ENCODE measurements around the gene PTK6.

The PTK6 gene

GRCh38 chr20:63507083-63507743 is 30.0 kb downstream of the PTK6 start:
- H3K18ac ChIP-seq (ENCODE audit: low read length) = no peak overlapping the region
- no peak overlapping the region for H3K4me2 ChIP-seq (ENCODE audit: insufficient read depth, low read length, poor library complexity, severe bottlenecking)
- peaks cover 2 to 11% of the 10 kb centered on the region in 2 donors for H3K4me1 ChIP-seq (ENCODE audit: control insufficient read depth in 2 of 2, insufficient read depth in 1 of 2, low read depth in 1 of 2, low read length in 2 of 2)
- H4K91ac ChIP-seq (ENCODE audit: low read depth, low read length, poor library complexity) = no peak overlapping the region
- H2AK5ac ChIP-seq (ENCODE audit: low read depth, low read length) = no peak overlapping the region
- H2BK15ac ChIP-seq (ENCODE audit: low read length) = no peak overlapping the region
- H3K79me1 ChIP-seq (ENCODE audit: low read depth, low read length) = no peaks in the 10 kb centered on the region
- H3K4me3 ChIP-seq (ENCODE audit: low read length in 2 of 2) = no peak overlapping the region
- H3K27ac ChIP-seq (replicated peaks; ENCODE audit: low read length) = no peak overlapping the region
- H3K4ac ChIP-seq (ENCODE audit: low read length) = no peak overlapping the region
- H3K36me3 ChIP-seq (replicated peaks in 1 of 2; ENCODE audit: control insufficient read depth in 2 of 2, insufficient read depth in 2 of 2, low read length in 2 of 2) = no peaks in the 10 kb centered on the region
- no peak overlapping the region for H2BK12ac ChIP-seq (ENCODE audit: low read length)
- H3K27me3 ChIP-seq (ENCODE audit: control insufficient read depth in 3 of 3, insufficient read depth in 3 of 3, low read depth in 1 of 3, low read length in 3 of 3) = peaks cover 0 to 2% (median 0%) of the 10 kb centered on the region in 3 experiments
- peaks cover 9 to 27% of the 10 kb centered on the region in 2 donors for H3K9me3 ChIP-seq (replicated peaks in 1 of 2; ENCODE audit: control insufficient read depth in 2 of 2, insufficient read depth in 1 of 2, low read depth in 1 of 2, low read length in 2 of 2)
- H3K14ac ChIP-seq (ENCODE audit: low read length) = no peak overlapping the region
- no peak for DNase-seq (ENCODE audit: low spot score)
- H3K23ac ChIP-seq (ENCODE audit: low read depth, low read length, poor library complexity) = no peak overlapping the region
- no peak overlapping the region for H2BK120ac ChIP-seq (ENCODE audit: low read depth, low read length)
- no peak overlapping the region for H2AFZ ChIP-seq (ENCODE audit: low read length)
- no peak overlapping the region for H2BK5ac ChIP-seq (ENCODE audit: low read length)
- no peak overlapping the region for H4K8ac ChIP-seq (ENCODE audit: low read depth, low read length)
- no CpG with 5 or more reads among the region's 30 CpGs for WGBS, 2 donors (ENCODE audit: extremely low coverage in 2 of 2, insufficient read length in 2 of 2, insufficient replicate concordance in 1 of 2)
- no peak overlapping the region for H3K9ac ChIP-seq (ENCODE audit: low read depth, low read length, poor library complexity)

DNA sequence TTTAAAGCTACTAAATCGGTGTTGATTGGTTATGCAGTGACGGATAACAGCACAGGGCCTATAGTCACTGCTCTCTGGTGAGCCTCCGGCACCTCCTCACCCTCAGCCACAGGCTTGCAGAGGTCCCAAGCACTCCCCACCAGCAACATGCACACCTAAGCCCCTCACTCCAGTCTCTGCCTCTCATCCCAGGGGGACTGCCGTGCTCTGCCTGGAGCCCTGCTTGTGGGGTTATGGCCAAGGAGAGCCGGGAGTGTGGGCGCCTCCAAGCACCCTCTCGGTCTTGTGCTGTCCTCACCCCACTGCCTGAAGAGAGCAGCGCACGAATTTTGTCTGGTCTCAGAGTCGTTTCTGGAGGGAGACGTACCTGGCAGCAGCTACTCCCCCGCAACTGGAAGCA is 31.5 kb downstream of the PTK6 start:
- H2BK5ac ChIP-seq (ENCODE audit: low read length) = no peak overlapping the region
- H3K4me3 ChIP-seq (ENCODE audit: low read length in 2 of 2) = no peak overlapping the region
- no peak overlapping the region for H2BK12ac ChIP-seq (ENCODE audit: low read length)
- no peak overlapping the region for H3K14ac ChIP-seq (ENCODE audit: low read length)
- no peaks in the 10 kb centered on the region for H3K36me3 ChIP-seq (replicated peaks in 1 of 2; ENCODE audit: control insufficient read depth in 2 of 2, insufficient read depth in 2 of 2, low read length in 2 of 2)
- no peak overlapping the region for H2BK15ac ChIP-seq (ENCODE audit: low read length)
- H2AK5ac ChIP-seq (ENCODE audit: low read depth, low read length) = no peak overlapping the region
- no peaks in the 10 kb centered on the region for H3K79me1 ChIP-seq (ENCODE audit: low read depth, low read length)
- no peak overlapping the region for H4K8ac ChIP-seq (ENCODE audit: low read depth, low read length)
- no peak for DNase-seq (ENCODE audit: low spot score)
- H3K9ac ChIP-seq (ENCODE audit: low read depth, low read length, poor library complexity) = no peak overlapping the region
- H2AFZ ChIP-seq (ENCODE audit: low read length) = no peak overlapping the region
- H3K4ac ChIP-seq (ENCODE audit: low read length) = no peak overlapping the region
- no peak overlapping the region for H4K91ac ChIP-seq (ENCODE audit: low read depth, low read length, poor library complexity)
- H2BK120ac ChIP-seq (ENCODE audit: low read depth, low read length) = no peak overlapping the region
- H3K9me3 ChIP-seq (replicated peaks in 1 of 2; ENCODE audit: control insufficient read depth in 2 of 2, insufficient read depth in 1 of 2, low read depth in 1 of 2, low read length in 2 of 2) = peaks cover 9 to 27% of the 10 kb centered on the region in 2 donors
- H3K4me2 ChIP-seq (ENCODE audit: insufficient read depth, low read length, poor library complexity, severe bottlenecking) = no peak overlapping the region
- peaks cover 0 to 7% (median 5%) of the 10 kb centered on the region in 3 experiments for H3K27me3 ChIP-seq (ENCODE audit: control insufficient read depth in 3 of 3, insufficient read depth in 3 of 3, low read depth in 1 of 3, low read length in 3 of 3)
- H3K23ac ChIP-seq (ENCODE audit: low read depth, low read length, poor library complexity) = no peak overlapping the region
- H3K27ac ChIP-seq (replicated peaks; ENCODE audit: low read length) = no peak overlapping the region
- peaks cover 9 to 15% of the 10 kb centered on the region in 2 donors for H3K4me1 ChIP-seq (ENCODE audit: control insufficient read depth in 2 of 2, insufficient read depth in 1 of 2, low read depth in 1 of 2, low read length in 2 of 2)
- H3K18ac ChIP-seq (ENCODE audit: low read length) = no peak overlapping the region
- no CpG with 5 or more reads among the region's 12 CpGs for WGBS, 2 donors (ENCODE audit: extremely low coverage in 2 of 2, insufficient read length in 2 of 2, insufficient replicate concordance in 1 of 2)

DNA sequence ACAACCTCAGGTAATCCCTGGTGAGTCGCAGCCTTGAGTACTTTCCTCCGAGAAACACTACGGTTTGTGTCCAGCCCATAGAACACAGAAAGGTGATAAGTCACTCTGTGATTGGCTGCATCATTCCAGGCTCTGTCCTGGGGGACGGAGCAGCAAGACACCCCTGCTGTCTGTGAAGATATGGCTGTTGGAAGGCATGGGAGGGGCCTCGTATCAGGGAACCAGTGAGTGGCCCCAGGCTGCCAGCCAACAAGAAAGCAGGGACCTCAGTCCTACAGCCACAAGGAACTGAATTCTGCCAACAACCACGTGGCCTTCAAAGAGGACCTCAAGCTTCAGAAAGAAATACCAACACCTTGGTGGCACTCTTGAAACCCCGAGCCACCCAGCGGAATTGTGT is 31.9 kb downstream of the PTK6 start:
- Histone ChIP-seq H2BK12ac (ENCODE audit: low read length) (no peak overlapping the region), H3K79me1 (ENCODE audit: low read depth, low read length) (no peaks in the 10 kb centered on the region), H2BK120ac (ENCODE audit: low read depth, low read length) (no peak overlapping the region), H3K4me3 (ENCODE audit: low read length in 2 of 2) (no peak overlapping the region), H3K27me3 (ENCODE audit: control insufficient read depth in 3 of 3, insufficient read depth in 3 of 3, low read depth in 1 of 3, low read length in 3 of 3) (peaks cover 0 to 11% (median 9%) of the 10 kb centered on the region in 3 experiments), H2AK5ac (ENCODE audit: low read depth, low read length) (no peak overlapping the region), H3K4ac (ENCODE audit: low read length) (no peak overlapping the region), H2BK5ac (ENCODE audit: low read length) (no peak overlapping the region), H3K27ac (replicated peaks; ENCODE audit: low read length) (no peak overlapping the region), H3K36me3 (replicated peaks in 1 of 2; ENCODE audit: control insufficient read depth in 2 of 2, insufficient read depth in 2 of 2, low read length in 2 of 2) (no peaks in the 10 kb centered on the region), H3K4me2 (ENCODE audit: insufficient read depth, low read length, poor library complexity, severe bottlenecking) (no peak overlapping the region), H2BK15ac (ENCODE audit: low read length) (no peak overlapping the region), H3K4me1 (ENCODE audit: control insufficient read depth in 2 of 2, insufficient read depth in 1 of 2, low read depth in 1 of 2, low read length in 2 of 2) (peaks cover 9 to 15% of the 10 kb centered on the region in 2 donors), H3K9ac (ENCODE audit: low read depth, low read length, poor library complexity) (no peak overlapping the region), H3K9me3 (replicated peaks in 1 of 2; ENCODE audit: control insufficient read depth in 2 of 2, insufficient read depth in 1 of 2, low read depth in 1 of 2, low read length in 2 of 2) (peaks cover 9 to 27% of the 10 kb centered on the region in 2 donors), H4K8ac (ENCODE audit: low read depth, low read length) (no peak overlapping the region), H2AFZ (ENCODE audit: low read length) (no peak overlapping the region), H4K91ac (ENCODE audit: low read depth, low read length, poor library complexity) (no peak overlapping the region), H3K23ac (ENCODE audit: low read depth, low read length, poor library complexity) (no peak overlapping the region), H3K18ac (ENCODE audit: low read length) (no peak overlapping the region), H3K14ac (ENCODE audit: low read length) (no peak overlapping the region)
- no peak for DNase-seq (ENCODE audit: low spot score)
- WGBS, 2 donors (ENCODE audit: extremely low coverage in 2 of 2, insufficient read length in 2 of 2, insufficient replicate concordance in 1 of 2) = no CpG with 5 or more reads among the region's 8 CpGs

GRCh38 chr20:63504642-63505041 is 32.5 kb downstream of the PTK6 start:
- no peak overlapping the region for H2AK5ac ChIP-seq (ENCODE audit: low read depth, low read length)
- H3K18ac ChIP-seq (ENCODE audit: low read length) = no peak overlapping the region
- H3K4me2 ChIP-seq (ENCODE audit: insufficient read depth, low read length, poor library complexity, severe bottlenecking) = no peak overlapping the region
- no peak overlapping the region for H2BK15ac ChIP-seq (ENCODE audit: low read length)
- H3K9ac ChIP-seq (ENCODE audit: low read depth, low read length, poor library complexity) = no peak overlapping the region
- H3K27ac ChIP-seq (replicated peaks; ENCODE audit: low read length) = no peak overlapping the region
- peaks cover 5 to 17% (median 15%) of the 10 kb centered on the region in 3 experiments for H3K27me3 ChIP-seq (ENCODE audit: control insufficient read depth in 3 of 3, insufficient read depth in 3 of 3, low read depth in 1 of 3, low read length in 3 of 3)
- no peaks in the 10 kb centered on the region for H3K36me3 ChIP-seq (replicated peaks in 1 of 2; ENCODE audit: control insufficient read depth in 2 of 2, insufficient read depth in 2 of 2, low read length in 2 of 2)
- peaks cover 9 to 27% of the 10 kb centered on the region in 2 donors for H3K9me3 ChIP-seq (replicated peaks in 1 of 2; ENCODE audit: control insufficient read depth in 2 of 2, insufficient read depth in 1 of 2, low read depth in 1 of 2, low read length in 2 of 2)
- no peak overlapping the region for H3K4ac ChIP-seq (ENCODE audit: low read length)
- H3K79me1 ChIP-seq (ENCODE audit: low read depth, low read length) = no peaks in the 10 kb centered on the region
- no peak overlapping the region for H4K8ac ChIP-seq (ENCODE audit: low read depth, low read length)
- no peak for DNase-seq (ENCODE audit: low spot score)
- no peak overlapping the region for H3K4me3 ChIP-seq (ENCODE audit: low read length in 2 of 2)
- H3K4me1 ChIP-seq (ENCODE audit: control insufficient read depth in 2 of 2, insufficient read depth in 1 of 2, low read depth in 1 of 2, low read length in 2 of 2) = peaks cover 9 to 15% of the 10 kb centered on the region in 2 donors
- H4K91ac ChIP-seq (ENCODE audit: low read depth, low read length, poor library complexity) = no peak overlapping the region
- no peak overlapping the region for H2AFZ ChIP-seq (ENCODE audit: low read length)
- H3K14ac ChIP-seq (ENCODE audit: low read length) = no peak overlapping the region
- H2BK120ac ChIP-seq (ENCODE audit: low read depth, low read length) = no peak overlapping the region
- no peak overlapping the region for H3K23ac ChIP-seq (ENCODE audit: low read depth, low read length, poor library complexity)
- H2BK5ac ChIP-seq (ENCODE audit: low read length) = no peak overlapping the region
- no peak overlapping the region for H2BK12ac ChIP-seq (ENCODE audit: low read length)
- no CpG with 5 or more reads among the region's 9 CpGs for WGBS, 2 donors (ENCODE audit: extremely low coverage in 2 of 2, insufficient read length in 2 of 2, insufficient replicate concordance in 1 of 2)

Measured in neuronal stem cell (in vitro differentiated cells).